Epithelial cell of proximal tubule (primary cell): Measurements from ENCODE around the gene DGUOK. TPM values are rescaled to one million over a fixed set of nuclear protein-coding genes. Genes with fewer than 3 reads are reported as not detected.

Experiments used
- DNase-seq: peaks from one replicate; pipeline ENCODE4 v3.0.0-alpha.2; 2011; ENCODE audit warnings: low read depth
- H3K4me3 ChIP-seq: 2 replicates; pipeline ENCODE4 v1.5.1; 2011; ENCODE audit warnings: low read depth, mild to moderate bottlenecking, low read length
- CTCF ChIP-seq: conservative IDR thresholded peaks from 2 replicates; pipeline ENCODE4 v1.5.1; 2012; ENCODE audit warnings: low read depth, mild to moderate bottlenecking, low read length
- total RNA-seq: library from RNA; depleted of rRNA; stranded (reverse); fragments of >200 nt; gene quantifications from 2 replicates; pipeline ENCODE4 v1.2.3, GENCODE V29; 2015

The DGUOK gene
- total RNA-seq, 1 donor from 2014 or later, result 65.6 TPM

DNA sequence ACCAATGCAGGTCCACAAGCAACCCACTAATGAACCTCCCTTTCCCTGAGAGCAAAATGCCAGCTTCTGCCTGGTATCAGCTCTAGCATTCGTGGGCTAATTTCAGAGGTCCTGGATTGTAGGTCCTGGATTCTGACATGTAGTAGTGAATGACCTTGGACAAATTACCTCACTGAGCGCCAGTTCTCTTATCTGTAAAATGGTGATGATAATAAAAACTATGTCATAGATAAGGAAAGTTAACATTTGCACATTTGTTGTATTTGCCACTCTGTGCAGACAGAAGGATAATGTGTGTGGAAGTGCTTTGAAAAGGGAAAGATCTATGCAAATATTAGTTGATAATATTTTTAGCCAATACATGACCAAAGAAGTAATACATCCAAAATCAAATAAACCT, 53.9 kb downstream of the DGUOK start:
- no peak for DNase-seq
- TF ChIP-seq CTCF, result no peak
- no peak overlapping the region for H3K4me3 ChIP-seq

DNA sequence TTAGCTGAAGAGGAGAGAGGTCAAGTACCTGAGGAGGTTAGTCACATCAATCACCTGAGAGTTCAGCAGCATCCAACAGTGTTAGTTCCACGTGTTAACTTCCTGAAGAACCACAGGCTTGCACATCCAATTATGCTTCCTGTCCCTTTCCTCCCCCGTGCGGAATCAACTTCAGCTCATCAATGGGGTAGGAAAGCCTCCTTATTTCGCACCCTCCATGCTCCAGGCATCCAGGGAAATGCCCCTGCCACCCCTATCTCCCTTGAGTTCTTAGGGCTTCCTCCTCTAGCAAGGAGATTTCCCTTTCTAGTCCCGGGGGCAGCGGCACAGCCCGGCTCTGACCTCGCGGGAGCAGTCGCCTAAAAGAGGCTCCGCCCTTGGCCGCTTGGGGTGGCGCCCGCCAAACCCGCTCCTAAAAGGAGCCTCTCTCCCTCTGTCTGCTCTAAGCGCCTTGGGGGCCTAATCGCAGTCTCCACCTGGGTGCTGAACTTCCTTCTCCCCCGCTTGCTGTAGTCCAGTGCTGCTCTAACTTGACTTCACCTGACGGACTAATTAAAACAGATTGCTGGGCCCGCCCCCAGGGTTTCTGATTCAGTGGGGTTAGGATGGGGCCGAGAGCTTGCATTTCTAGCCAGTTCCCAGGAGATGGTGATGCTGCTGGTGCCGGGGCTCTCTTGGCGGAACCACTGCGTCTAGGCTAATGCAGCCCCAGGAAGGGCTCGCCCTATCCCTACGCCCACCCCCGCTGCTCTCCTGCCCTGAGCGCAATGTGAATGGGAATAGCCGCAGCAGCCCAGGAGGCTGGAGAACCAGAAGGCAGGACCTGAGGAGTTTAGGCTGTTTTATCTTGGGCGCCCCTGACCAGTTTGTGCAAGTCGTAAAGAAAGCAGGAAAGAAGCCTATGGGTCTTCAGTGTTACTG, 54.7 kb downstream of the DGUOK start:
- DNase-seq, result no peak
- TF ChIP-seq CTCF, result no peak
- peak overlapping the region; percentile 50 for H3K4me3 ChIP-seq

GRCh38 chr2:73982140-73982617, 55.5 kb downstream of the DGUOK start:
- TF ChIP-seq CTCF, result no peak
- H3K4me3 ChIP-seq, result no peak overlapping the region
- DNase-seq, result no peak

DNA sequence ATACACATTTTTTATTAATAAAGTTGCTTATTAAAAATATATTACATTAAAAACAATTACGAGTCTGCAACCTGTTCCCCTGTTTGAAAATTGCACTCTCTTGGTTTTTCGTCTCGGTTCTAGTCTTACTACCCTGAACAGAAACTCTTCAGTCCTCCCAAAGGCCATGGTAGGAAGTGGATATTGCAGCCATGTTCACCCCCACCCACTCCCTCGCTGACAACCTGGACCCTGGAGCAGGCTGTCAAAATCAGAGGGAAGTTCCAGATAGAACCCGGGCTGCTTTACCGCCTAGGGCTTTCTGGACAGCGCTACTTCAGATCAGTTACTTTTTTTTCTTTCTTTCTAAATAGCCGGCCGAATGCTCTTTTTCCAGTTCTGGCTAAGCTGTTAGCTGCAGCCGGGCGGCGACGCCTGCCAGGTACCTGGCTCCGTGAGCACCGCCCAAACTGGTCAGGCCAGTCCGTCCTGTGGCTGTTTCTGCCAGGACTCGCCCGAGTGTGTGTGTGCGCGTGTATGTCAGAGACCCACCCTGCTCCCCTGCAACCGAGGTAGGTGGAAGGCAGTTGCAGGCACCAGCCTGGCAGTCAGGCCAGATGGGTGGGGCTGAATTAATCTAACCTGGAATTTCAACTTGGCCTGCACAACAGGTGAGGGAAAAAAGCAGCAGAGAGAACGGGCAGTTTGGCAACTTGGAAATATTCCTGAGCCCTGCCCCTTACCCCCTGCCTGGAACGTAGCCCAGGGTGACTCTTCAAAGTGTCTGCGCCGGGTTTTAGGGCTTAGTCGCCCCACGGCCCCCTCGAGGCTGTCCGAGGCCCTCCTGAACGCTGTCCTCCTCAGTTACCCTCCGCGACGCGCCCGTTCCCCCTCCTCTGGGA, 56.9 kb downstream of the DGUOK start:
- no peak for TF ChIP-seq CTCF
- H3K4me3 ChIP-seq, result peak overlapping the region; percentile 69
- no peak for DNase-seq

DNA sequence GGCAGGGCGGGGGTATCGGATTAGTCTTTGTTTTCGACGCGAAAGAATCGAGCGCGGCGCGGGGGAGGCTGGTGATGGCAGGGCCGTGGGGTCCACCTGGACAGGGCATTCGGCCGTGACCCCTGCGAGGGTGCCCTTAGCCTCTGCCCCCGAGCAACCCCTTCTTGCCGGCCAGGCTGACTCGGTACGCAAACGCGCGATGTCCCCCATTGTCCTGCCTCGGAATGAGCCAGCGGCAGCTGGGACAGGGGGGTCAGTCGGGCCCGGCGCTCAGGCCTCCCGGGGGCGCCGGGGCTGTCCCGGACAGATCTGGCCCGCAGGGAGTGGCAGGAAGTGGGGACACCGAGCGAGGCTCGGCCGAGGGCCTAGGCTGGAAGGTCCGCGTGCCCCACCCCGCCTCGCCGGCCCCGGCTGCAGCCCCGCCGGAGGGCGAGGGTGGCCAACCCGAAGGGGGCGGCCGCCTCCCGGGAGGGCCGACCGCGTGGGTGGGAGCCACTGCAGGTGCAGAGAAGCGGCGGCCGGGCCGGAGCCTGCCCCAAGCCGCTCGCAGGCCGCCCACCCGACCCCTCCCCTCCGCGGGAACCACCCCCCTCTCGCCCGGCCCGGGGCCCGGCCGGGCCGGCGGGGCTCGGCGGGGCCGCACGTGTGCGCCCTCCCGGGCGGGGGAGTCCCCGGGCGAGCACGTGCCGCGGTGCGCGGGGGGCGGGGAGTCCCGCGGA, 57.7 kb downstream of the DGUOK start, which contains the start of gene TET3:
TSS of gene TET3 (plus strand) at position 708 of the 719 bp plus-strand sequence. CDS start 1,494 bp downstream, outside the sequence.
- peak within 1 kb of the TSS; percentile 69 for H3K4me3 ChIP-seq
- no peak for DNase-seq
- TF ChIP-seq CTCF, result no peak

- TF ChIP-seq CTCF, result no peak
- H3K4me3 ChIP-seq, result peak overlapping the region; percentile 69
- no peak for DNase-seq
These were observed 58.2 kb downstream of the DGUOK start for GRCh38 chr2:73984922-73985307.
